ENCODE data around the gene AGO4.

The AGO4 gene

GRCh38 chr1:35856964-35857363, 49.1 kb downstream of the AGO4 start:
- TF ChIP-seq, protein P1, sequence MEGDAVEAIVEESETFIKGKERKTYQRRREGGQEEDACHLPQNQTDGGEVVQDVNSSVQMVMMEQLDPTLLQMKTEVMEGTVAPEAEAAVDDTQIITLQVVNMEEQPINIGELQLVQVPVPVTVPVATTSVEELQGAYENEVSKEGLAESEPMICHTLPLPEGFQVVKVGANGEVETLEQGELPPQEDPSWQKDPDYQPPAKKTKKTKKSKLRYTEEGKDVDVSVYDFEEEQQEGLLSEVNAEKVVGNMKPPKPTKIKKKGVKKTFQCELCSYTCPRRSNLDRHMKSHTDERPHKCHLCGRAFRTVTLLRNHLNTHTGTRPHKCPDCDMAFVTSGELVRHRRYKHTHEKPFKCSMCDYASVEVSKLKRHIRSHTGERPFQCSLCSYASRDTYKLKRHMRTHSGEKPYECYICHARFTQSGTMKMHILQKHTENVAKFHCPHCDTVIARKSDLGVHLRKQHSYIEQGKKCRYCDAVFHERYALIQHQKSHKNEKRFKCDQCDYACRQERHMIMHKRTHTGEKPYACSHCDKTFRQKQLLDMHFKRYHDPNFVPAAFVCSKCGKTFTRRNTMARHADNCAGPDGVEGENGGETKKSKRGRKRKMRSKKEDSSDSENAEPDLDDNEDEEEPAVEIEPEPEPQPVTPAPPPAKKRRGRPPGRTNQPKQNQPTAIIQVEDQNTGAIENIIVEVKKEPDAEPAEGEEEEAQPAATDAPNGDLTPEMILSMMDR (IDR thresholded peaks at IDR 0.05; ENCODE audit: insufficient read depth, low read length, missing control alignments), result no peak
- H3K4me3 ChIP-seq (ENCODE audit: low read depth, low read length), result no peak overlapping the region
- ChIA-PET CTCF (interaction anchor here (1.6 to 8.5 kb wide), 3 partner anchors 8 to 25 kb away, joined by 3 to 69 read pairs (median 5); partner anchors contain the start of gene AGO1), POLR2A (no interaction called here)
- DNase-seq (ENCODE audit: low read depth, low spot score), result no peak

DNA sequence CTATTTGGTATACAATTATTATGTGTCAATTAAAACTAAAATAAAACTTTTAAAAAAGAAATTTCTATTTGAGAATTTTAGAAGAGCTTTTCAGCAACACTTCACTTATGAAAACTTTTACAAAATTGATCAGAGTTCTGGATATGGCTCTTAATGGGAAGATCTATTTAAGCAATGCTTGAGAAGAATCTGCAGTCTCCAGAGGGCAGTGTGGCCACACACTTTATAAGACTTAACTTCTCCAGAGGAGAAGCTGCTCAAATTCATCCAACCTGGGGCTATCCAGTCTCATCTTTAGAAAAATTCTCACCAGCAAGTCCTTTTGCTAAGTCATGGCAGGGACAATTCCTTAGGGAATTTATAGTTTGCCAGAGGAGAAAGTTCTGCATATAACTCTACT, 50.0 kb downstream of the AGO4 start:
- DNase-seq (ENCODE audit: low read depth, low spot score), result no peak
- ChIA-PET CTCF (interaction anchor here (1.6 to 8.5 kb wide), 3 partner anchors 9 to 24 kb away, joined by 3 to 69 read pairs (median 5); partner anchors contain the start of gene AGO1), POLR2A (no interaction called here)
- TF ChIP-seq, protein P1 (IDR thresholded peaks at IDR 0.05; ENCODE audit: insufficient read depth, low read length, missing control alignments), result no peak
- H3K4me3 ChIP-seq (ENCODE audit: low read depth, low read length), result no peak overlapping the region

- H3K4me3 ChIP-seq (ENCODE audit: low read depth, low read length), result no peak overlapping the region
- ChIA-PET POLR2A (no interaction called here), CTCF (interaction anchor here (8.5 kb wide), 1 partner anchor 21 kb away, joined by 69 read pairs; the partner anchor contains the start of gene AGO1)
- no peak for DNase-seq (ENCODE audit: low read depth, low spot score)
- TF ChIP-seq, protein P1 (IDR thresholded peaks at IDR 0.05; ENCODE audit: insufficient read depth, low read length, missing control alignments), result no peak
These were observed 52.9 kb downstream of the AGO4 start for GRCh38 chr1:35860696-35861095.

GRCh38 chr1:35863136-35863535, 55.3 kb downstream of the AGO4 start:
- POLR2A ChIA-PET, result no interaction called here

DNA sequence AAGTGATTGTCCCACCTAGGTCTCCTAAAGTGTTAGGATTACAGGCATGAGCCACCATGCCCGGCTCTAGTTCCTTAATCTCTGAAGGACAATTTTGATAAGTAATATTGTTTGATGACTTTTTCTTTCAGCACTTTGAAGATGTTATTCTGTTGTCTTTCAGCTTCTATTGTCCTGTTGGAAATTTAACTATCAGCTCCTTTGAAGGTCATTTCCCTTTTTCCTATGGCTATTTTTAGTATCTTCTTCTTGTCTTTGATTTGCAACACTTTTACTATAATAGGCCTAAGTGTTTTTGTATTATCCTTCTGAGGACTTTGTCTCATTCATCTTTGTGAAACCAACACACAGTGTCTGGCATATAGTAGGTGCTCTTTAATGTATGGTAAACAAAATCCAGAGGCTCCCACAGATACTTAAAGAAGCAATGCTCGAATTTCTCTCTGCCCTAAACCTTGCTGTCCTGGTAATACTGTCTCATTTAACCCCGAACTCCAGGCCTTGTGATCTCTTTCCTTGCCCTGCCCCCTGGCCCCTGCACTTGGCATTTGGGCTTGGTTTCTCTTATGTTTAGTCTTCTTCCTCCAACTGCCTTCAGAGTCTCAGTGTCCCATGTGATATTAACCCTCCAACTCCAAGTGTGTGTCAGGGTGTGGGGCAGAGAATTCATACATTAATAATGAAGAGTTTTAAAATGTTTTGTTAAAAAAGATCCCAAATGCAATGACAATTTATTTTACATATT, 56.2 kb downstream of the AGO4 start:
- no peak for DNase-seq (ENCODE audit: low read depth, low spot score)
- ChIA-PET CTCF (interaction anchor here (8.5 kb wide), 1 partner anchor 17 kb away, joined by 69 read pairs; the partner anchor contains the start of gene AGO1), POLR2A (no interaction called here)
- TF ChIP-seq, protein P1 (IDR thresholded peaks at IDR 0.05; ENCODE audit: insufficient read depth, low read length, missing control alignments), result no peak
- no peak overlapping the region for H3K4me3 ChIP-seq (ENCODE audit: low read depth, low read length)

More at GRCh38 chr1:35863136-35863535, 55.3 kb downstream of the AGO4 start:
- H3K4me3 ChIP-seq (ENCODE audit: low read depth, low read length), result no peak overlapping the region
- TF ChIP-seq, protein P1 (IDR thresholded peaks at IDR 0.05; ENCODE audit: insufficient read depth, low read length, missing control alignments), result no peak
- DNase-seq (ENCODE audit: low read depth, low spot score), result no peak
- CTCF ChIA-PET, result interaction anchor here (8.5 kb wide), 1 partner anchor 18 kb away, joined by 69 read pairs; the partner anchor contains the start of gene AGO1

- TF ChIP-seq, protein P1 (IDR thresholded peaks at IDR 0.05; ENCODE audit: insufficient read depth, low read length, missing control alignments), result no peak
- no peak overlapping the region for H3K4me3 ChIP-seq (ENCODE audit: low read depth, low read length)
- POLR2A ChIA-PET, result no interaction called here
- no peak for DNase-seq (ENCODE audit: low read depth, low spot score)
- CTCF ChIA-PET, result no interaction called here
These were observed 57.0 kb downstream of the AGO4 start for GRCh38 chr1:35864813-35865212.
